ENCODE data around the gene SNRPB. TPM values are rescaled to one million over a fixed set of nuclear protein-coding genes. Genes with fewer than 3 reads are reported as not detected.
"Not testable (repeated sequence)": the region's sequence is repeated elsewhere in the genome, so short reads cannot be mapped to it uniquely, and the experiment has no call there.

SNRPB gene
- 100 to 1,000 TPM; 329 to 489 TPM for total RNA-seq

DNA sequence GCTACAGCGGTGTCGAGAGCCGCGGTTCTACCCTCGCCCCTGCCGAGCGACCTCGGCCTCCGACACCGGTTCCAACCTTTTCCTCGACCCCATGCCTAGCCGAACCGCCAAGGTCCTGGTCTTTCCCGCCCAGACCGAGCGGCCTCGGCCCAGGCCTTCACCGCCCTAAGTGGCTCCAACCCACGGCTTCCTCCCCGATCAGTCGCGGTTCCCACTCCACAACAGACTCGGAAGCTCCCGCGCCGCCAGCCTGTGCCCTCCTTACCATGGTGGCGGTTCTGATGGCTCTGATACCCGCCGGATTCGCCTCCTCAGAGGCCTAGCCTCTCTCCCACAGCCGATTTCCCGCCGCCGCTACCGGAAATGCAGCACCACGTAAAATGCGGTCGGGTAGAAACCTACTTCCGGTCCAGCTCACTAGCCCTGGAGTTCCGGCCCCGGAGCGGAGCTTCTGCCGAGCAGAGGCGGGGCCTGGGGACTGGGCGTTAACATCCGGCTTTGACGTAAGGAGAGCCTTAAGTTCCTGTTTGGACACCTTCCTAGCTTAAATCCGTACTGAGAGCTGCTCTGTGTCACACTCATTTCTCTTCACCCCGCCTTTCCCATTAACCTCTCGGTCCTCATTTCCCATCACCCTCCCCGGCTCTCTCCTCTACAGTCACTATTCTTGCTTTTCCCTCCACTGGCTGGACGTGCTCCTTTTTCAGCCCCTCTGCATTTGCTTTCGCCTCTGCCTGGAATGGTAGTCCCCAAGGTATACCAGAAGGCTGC is at the start of gene SNRPB:
Gene SNRPB (minus strand): TSS at position 367 of the 771 bp plus-strand sequence. CDS start 99 bp downstream, at position 268.
- H3K9me3 Mint-ChIP-seq: no peaks in the 10 kb centered on the region
- peak; percentile 97 for ATAC-seq (replicated peaks)
- no peaks in the 10 kb centered on the region for H3K27me3 Mint-ChIP-seq
- H3K36me3 Mint-ChIP-seq (ENCODE audit: low read depth): peaks cover 54% of the 10 kb centered on the region
- H3K4me1 Mint-ChIP-seq: peaks cover 36% of the 10 kb centered on the region
- H3K27ac Mint-ChIP-seq: peak within 1 kb of the TSS; percentile 100
- H3K4me3 Mint-ChIP-seq: peak within 1 kb of the TSS; percentile 100

DNA sequence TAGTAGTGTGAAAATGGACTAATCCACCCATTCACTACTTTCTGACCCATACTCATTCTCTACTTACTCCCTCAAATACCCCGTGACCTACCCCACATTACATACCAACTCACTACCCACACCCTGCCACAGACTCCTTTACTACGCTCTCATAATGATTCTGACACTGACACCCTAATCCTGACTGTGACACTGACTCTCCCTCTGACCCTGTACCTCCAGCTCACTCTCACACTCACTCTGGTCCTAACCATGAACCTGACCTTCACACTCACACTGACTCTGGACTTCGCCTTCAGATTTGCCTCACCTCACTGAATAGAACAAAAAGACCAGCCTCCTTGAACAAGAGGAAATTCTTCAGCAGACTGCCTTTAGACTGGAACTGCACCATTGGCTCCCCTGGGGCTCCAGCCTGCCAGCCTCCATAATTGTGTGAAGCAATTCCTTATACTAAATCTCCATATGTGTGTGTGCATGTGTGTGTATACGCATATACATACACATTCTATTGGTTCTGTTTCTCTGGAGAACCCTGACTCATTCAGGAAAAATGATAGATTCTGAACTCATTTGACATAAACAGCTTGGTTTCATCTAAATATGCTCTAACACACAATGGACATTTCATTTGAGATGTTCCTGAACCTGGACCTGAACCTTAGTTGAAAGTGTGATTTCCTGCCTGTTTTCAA is 48.7 kb upstream of the SNRPB start:
- H3K27ac Mint-ChIP-seq: peak overlapping the region; percentile 0
- no peaks in the 10 kb centered on the region for H3K36me3 Mint-ChIP-seq (ENCODE audit: low read depth)
- H3K9me3 Mint-ChIP-seq: no peaks in the 10 kb centered on the region
- ATAC-seq (replicated peaks): peak; percentile 87
- no peaks in the 10 kb centered on the region for H3K27me3 Mint-ChIP-seq
- H3K4me3 Mint-ChIP-seq: no peak overlapping the region
- no peaks in the 10 kb centered on the region for H3K4me1 Mint-ChIP-seq

DNA sequence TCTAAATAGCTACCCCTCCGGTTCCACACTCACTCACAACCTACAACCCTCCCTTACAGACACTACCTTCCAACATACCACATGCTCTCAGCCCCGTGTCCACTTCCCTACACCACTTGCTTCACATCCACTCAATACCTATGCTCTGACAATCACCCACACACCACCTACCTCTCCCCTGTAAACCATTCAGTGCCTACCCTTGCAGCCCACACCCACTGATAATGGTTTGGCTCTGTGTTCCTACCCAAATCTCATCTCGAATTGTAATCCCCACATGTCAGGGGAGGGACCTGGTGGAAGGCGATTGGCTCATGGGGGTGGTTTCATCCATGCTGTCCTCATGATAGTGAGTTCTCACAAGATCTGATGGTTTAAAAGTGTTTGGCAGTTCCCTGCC is 48.0 kb upstream of the SNRPB start:
- Mint-ChIP-seq H3K27ac (peak overlapping the region; percentile 0), H3K9me3 (no peaks in the 10 kb centered on the region), H3K27me3 (no peaks in the 10 kb centered on the region), H3K4me1 (no peaks in the 10 kb centered on the region), H3K4me3 (no peak overlapping the region), H3K36me3 (ENCODE audit: low read depth) (no peaks in the 10 kb centered on the region)
- ATAC-seq (replicated peaks): no peak

DNA sequence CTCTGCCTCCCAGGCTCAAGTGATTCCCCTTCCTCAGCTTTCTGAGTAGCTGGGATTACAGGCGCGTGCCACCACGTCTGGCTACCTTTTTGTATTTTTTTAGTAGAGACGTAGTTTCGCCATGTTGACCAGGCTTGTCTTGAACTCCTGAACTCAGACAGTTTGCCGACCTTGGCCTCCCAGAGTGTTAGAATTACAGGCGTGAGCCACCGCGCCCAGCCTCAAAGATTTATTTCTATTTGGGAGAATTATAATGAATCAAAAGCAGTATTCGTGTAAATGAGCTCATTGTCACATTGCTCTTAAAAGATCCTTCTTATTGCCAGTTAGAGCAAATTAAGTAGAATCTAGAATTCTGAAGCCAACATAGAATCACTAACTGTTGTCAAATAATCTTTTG is 47.5 kb upstream of the SNRPB start:
- H3K9me3 Mint-ChIP-seq: no peaks in the 10 kb centered on the region
- H3K27ac Mint-ChIP-seq: no peak overlapping the region
- no peak overlapping the region for H3K4me3 Mint-ChIP-seq
- ATAC-seq (replicated peaks): no peak
- H3K27me3 Mint-ChIP-seq: no peaks in the 10 kb centered on the region
- no peaks in the 10 kb centered on the region for H3K36me3 Mint-ChIP-seq (ENCODE audit: low read depth)
- H3K4me1 Mint-ChIP-seq: no peaks in the 10 kb centered on the region

DNA sequence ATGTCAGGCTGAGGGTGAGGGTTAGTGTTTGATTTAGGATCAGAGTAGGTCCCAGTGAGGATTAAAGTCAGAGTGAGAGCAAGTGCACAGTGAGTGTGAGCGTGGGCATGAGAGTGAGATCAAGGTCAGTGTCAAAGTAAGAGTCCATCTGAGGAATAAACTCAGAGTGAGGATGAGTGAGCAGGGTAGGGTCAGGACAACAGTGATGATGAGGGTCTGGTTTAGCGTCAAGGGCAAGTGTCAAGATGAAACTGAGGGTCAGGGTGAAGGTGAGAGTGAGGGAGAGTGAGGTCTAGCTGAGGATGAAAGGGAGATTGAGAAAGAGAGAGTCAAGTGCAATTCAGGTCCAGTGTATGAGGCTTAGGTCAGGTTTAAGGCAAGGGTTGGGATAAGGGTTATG is 45.8 kb upstream of the SNRPB start:
- no peak for ATAC-seq (replicated peaks)
- Mint-ChIP-seq H3K27me3 (peaks cover 5% of the 10 kb centered on the region), H3K36me3 (ENCODE audit: low read depth) (no peaks in the 10 kb centered on the region), H3K4me1 (no peaks in the 10 kb centered on the region), H3K4me3 (no peak overlapping the region), H3K9me3 (no peaks in the 10 kb centered on the region), H3K27ac (no peak overlapping the region)

DNA sequence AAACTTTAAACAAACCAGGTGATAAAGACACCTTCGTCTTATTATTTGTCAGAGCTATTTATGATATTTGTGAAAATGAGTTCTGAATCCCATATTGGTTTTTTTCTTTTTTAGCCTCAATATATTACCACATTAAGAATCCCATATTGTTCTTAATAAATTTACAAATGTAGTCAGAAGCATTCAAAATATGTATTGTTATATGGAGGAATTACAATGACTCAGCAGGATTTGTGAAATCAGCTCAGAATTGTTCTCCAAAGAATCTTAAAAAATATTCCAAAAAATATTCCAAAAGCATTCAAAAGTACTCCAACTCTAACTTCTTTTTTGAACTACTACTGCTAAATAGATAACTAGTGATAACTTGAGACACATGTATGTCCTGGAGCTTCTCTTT is 44.6 kb upstream of the SNRPB start:
- H3K4me1 Mint-ChIP-seq: no peaks in the 10 kb centered on the region
- H3K4me3 Mint-ChIP-seq: no peak overlapping the region
- peaks cover 10% of the 10 kb centered on the region for H3K27me3 Mint-ChIP-seq
- no peaks in the 10 kb centered on the region for H3K9me3 Mint-ChIP-seq
- H3K27ac Mint-ChIP-seq: no peak overlapping the region
- no peak for ATAC-seq (replicated peaks)
- no peaks in the 10 kb centered on the region for H3K36me3 Mint-ChIP-seq (ENCODE audit: low read depth)

DNA sequence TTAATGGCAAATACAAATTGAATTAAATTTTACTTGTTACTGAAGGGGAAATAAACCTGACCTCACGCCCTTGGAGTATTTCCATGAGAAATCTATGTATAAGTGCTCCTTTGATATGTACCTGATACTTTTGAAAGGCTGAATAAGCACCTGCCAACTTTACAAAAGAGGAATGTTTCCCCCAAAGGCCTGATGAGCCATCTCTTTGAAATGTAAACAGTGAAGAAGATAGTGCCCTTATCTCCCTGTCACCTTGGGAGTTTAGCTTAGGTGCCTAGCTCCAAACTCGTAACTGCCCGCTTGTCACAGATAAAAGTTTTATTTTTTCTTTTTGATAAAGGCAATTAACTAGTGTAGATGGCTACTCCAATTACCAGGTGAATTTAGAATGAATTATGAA is 39.2 kb upstream of the SNRPB start:
- Mint-ChIP-seq H3K4me1 (peaks cover 2% of the 10 kb centered on the region), H3K4me3 (peak overlapping the region; percentile 97), H3K36me3 (ENCODE audit: low read depth) (peaks cover 13% of the 10 kb centered on the region), H3K27ac (no peak overlapping the region), H3K9me3 (no peaks in the 10 kb centered on the region), H3K27me3 (peaks cover 10% of the 10 kb centered on the region)
- ATAC-seq (replicated peaks): no peak

DNA sequence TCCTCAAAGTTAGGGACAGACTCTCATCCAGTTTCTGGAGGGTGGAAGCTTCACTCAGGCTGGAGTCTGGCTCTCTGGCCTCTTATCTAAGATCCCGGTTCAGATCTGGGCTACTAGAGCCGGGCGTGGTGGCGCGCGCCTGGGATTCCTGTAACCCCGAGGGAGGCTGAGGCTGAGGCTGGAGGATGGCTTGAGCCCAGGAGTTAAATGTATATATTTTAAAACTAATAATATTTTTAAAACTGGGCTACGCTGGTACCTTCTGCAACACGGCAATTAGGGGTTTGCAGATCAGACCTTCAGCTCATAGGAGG is 38.8 kb upstream of the SNRPB start:
- H3K36me3 Mint-ChIP-seq (ENCODE audit: low read depth): peaks cover 13% of the 10 kb centered on the region
- H3K27me3 Mint-ChIP-seq: peaks cover 10% of the 10 kb centered on the region
- peak overlapping the region; percentile 97 for H3K4me3 Mint-ChIP-seq
- H3K27ac Mint-ChIP-seq: peak overlapping the region; percentile 98
- no peaks in the 10 kb centered on the region for H3K9me3 Mint-ChIP-seq
- ATAC-seq (replicated peaks): no peak
- H3K4me1 Mint-ChIP-seq: peaks cover 5% of the 10 kb centered on the region

DNA sequence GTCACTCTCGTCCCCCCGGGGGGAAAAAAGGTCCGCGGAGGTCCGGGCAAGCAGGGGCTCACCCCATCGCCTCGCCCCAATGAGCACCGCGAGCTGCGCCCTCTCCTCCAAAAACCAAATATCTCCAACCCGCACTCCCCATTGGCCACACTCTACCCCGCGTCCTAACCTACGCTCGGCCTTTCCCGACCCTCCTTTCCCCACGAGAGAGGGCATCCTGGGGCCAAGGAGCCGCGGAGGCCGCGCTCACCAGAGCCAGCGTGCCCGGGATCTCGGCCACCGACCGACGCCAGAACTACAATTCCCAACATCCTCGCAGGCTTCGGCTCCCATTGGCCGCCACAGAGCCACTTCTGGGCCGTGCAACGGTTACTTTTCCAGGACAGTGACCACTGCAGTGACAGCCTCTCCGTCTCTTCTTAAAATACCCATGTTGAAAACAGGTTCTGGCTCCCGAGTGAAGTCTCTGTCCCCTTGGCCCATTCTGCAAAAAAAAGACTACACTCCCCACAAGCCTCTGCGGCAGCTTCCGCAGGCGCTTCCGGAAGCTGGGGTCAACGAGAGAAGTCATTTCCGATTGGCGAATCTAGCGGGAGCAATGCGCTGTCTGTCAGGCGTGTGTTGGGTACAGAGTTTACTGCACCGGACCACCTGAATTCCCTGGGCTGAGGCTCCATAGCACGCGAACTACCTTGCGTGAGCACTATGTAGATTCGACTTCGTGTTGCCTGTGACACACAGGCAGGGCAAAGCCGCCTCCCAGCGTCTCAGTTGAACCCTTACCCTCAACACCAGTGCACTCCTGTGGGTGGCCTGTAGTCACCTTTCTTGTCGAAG is 38.3 kb upstream of the SNRPB start, which contains the start of gene ZNF343:
Gene ZNF343 (minus strand): TSS at position 285 of the 837 bp plus-strand sequence. CDS start 15,020 bp downstream, outside the sequence.
- H3K27me3 Mint-ChIP-seq: peaks cover 10% of the 10 kb centered on the region
- H3K36me3 Mint-ChIP-seq (ENCODE audit: low read depth): peaks cover 13% of the 10 kb centered on the region
- peaks cover 5% of the 10 kb centered on the region for H3K4me1 Mint-ChIP-seq
- peak within 1 kb of the TSS; percentile 97 for H3K4me3 Mint-ChIP-seq
- peak within 1 kb of the TSS; percentile 98 for H3K27ac Mint-ChIP-seq
- no peaks in the 10 kb centered on the region for H3K9me3 Mint-ChIP-seq
- peak; percentile 98 for ATAC-seq (replicated peaks)

DNA sequence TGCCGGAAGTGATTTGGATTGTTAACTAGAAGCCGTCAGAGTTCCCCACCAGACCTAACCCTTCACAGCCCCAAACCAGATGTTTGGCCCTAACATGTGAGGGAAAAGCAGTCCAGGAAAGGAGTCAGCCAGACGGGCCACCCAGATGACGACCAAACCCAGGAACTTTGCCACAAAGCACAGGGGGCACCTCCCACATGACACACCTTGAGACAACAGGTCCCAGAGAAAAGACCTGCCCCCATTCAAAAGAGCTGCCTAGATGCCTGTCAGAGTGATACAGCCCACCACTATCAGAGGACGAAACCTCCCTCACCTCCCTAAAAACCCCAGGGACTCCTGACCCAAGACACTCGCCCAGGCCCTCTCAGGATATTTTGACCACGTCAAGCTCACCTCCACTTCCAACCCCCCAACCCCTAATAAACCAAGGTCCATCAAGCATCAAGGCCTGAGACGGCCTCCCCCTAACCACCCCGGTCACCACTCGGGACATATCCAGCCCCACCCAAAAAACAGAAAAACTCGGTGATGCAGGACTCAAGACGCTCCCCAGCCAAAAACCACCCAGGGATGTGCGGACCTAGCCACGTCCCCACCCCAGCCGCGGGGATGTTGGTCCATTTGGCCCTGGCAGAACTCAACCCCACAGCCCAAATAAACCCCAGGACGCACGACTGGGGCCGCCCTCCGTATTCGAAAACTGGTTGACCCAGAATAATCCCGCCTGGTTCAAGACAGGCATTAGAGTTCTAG is 37.5 kb upstream of the SNRPB start:
- Mint-ChIP-seq H3K4me3 (peak overlapping the region; percentile 97), H3K36me3 (ENCODE audit: low read depth) (peaks cover 13% of the 10 kb centered on the region), H3K4me1 (peaks cover 5% of the 10 kb centered on the region), H3K9me3 (no peaks in the 10 kb centered on the region), H3K27me3 (peaks cover 10% of the 10 kb centered on the region), H3K27ac (peak overlapping the region; percentile 98)
- ATAC-seq (replicated peaks): peak; percentile 3

DNA sequence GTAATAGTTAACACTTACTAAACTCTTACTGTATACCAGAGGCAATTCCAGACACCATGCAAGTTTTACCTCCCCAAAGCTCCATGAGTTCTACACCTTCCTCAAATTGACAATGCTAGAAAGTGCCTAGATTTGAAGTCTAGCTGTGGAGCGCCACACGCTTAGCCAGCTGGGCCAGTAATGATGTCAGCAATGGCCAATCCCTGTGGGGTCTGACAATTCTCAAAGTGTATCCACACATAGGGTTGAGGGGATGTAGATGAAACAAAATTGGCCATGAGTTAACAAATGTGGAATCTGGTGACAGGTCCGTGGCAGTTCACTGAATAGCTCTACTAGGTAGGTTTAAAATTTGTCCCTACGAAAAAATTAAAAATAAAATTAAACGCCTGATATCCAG is 36.9 kb upstream of the SNRPB start:
- Mint-ChIP-seq H3K4me1 (peaks cover 5% of the 10 kb centered on the region), H3K36me3 (ENCODE audit: low read depth) (peaks cover 13% of the 10 kb centered on the region), H3K27me3 (peaks cover 10% of the 10 kb centered on the region), H3K27ac (peak overlapping the region; percentile 98), H3K9me3 (no peaks in the 10 kb centered on the region), H3K4me3 (peak overlapping the region; percentile 97)
- ATAC-seq (replicated peaks): no peak

DNA sequence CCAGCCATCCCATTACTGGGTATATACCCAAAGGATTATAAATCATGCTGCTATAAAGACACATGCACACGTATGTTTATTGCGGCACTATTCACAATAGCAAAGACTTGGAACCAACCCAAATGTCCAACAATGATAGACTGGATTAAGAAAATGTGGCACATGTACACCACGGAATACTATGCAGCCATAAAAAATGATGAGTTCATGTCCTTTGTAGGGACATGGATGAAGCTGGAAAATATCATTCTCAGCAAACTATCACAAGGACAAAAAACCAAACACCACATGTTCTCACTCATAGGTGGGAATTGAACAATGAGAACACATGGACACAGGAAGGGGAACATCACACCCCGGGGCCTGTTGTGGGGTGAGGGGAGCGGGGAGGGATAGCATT is 35.8 kb upstream of the SNRPB start:
- H3K36me3 Mint-ChIP-seq (ENCODE audit: low read depth): peaks cover 13% of the 10 kb centered on the region
- not testable (repeated sequence) for H3K4me1 Mint-ChIP-seq; ATAC-seq (replicated peaks); H3K9me3 Mint-ChIP-seq; H3K27me3 Mint-ChIP-seq; H3K4me3 Mint-ChIP-seq; H3K27ac Mint-ChIP-seq

DNA sequence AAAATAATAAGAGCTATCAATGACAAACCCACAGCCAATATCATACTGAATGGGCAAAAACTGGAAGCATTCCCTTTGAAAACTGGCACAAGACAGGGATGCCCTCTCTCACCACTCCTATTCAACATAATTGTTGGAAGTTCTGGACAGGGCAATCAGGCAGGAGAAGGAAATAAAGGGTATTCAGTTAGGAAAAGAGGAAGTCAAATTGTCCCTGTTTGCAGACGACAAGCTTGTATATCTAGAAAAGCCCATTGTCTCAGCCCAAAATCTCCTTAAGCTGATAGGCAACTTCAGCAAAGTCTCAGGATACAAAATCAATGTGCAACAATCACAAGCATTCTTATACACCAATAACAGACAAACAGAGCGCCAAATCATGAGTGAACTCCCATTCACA is 34.2 kb upstream of the SNRPB start:
- H3K27me3 Mint-ChIP-seq; H3K4me3 Mint-ChIP-seq; H3K4me1 Mint-ChIP-seq; H3K27ac Mint-ChIP-seq; ATAC-seq (replicated peaks); H3K9me3 Mint-ChIP-seq: not testable (repeated sequence)
- peaks cover 26% of the 10 kb centered on the region for H3K36me3 Mint-ChIP-seq (ENCODE audit: low read depth)

DNA sequence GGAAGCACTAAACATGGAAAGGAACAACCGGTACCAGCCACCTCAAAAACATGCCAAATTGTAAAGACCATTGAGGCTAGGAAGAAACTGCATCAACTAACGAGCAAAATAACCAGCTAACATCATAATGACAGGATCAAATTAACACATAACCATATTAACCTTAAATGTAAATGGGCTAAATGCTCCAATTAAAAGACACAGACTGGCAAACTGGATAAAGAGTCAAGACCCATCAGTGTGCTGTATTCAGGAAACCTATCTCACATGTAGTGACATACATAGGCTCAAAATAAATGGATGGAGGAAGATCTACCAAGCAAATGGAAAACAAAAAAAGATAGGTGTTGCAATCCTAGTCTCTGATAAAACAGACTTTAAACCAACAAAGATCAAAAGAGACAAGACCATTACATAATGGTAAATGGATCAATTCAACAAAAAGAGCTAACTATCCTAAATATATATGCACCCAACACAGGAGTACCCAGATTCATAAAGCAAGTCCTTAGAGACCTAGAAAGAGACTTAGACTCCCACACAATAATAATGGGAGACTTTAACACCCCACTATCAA is 32.3 kb upstream of the SNRPB start:
- H3K36me3 Mint-ChIP-seq (ENCODE audit: low read depth): peaks cover 31% of the 10 kb centered on the region
- not testable (repeated sequence) for ATAC-seq (replicated peaks); H3K27me3 Mint-ChIP-seq; H3K27ac Mint-ChIP-seq; H3K4me3 Mint-ChIP-seq; H3K4me1 Mint-ChIP-seq; H3K9me3 Mint-ChIP-seq

Data from activated T-helper 17 cell treated with anti-CD3 and anti-CD28 coated beads, Interleukin-2, amount 50 U/mL, for 72 hours (primary cell).